Activated naive CD4-positive, alpha-beta T cell (primary cell): Measurements from ENCODE around the gene JAZF1.
A peak's percentile ranks its signal among the peaks of the same experiment; 100 is the strongest.

ENCODE experiments used
- DNase-seq, 4 experiments: peaks; one replicate each; lab custom pipeline; 2025; lab: John Stamatoyannopoulos, UW

The JAZF1 gene

GRCh38 chr7:28191751-28192150 lies 11.2 kb upstream of the JAZF1 start:
- no peak for DNase-seq

GRCh38 chr7:28191184-28191583 lies 10.6 kb upstream of the JAZF1 start:
- no peak for DNase-seq

GRCh38 chr7:28190077-28190710 lies 9.6 kb upstream of the JAZF1 start:
- DNase-seq: no peak

GRCh38 chr7:28187012-28187411 lies 6.4 kb upstream of the JAZF1 start:
- DNase-seq: no peak

GRCh38 chr7:28183627-28184026 lies 3.0 kb upstream of the JAZF1 start:
- no peak for DNase-seq

GRCh38 chr7:28182071-28182471 lies 1.5 kb upstream of the JAZF1 start:
- DNase-seq: no peak

- no peak for DNase-seq
Observed at GRCh38 chr7:28181416-28181815, 821 bp upstream of the JAZF1 start.

- DNase-seq: no peak
Observed at GRCh38 chr7:28180031-28180363, 598 bp downstream of the JAZF1 start.

- DNase-seq: peak; percentile 29 to 64 (median 38)
Observed at GRCh38 chr7:28179120-28180030, 1.2 kb downstream of the JAZF1 start.

GRCh38 chr7:28178599-28178998 lies 2.0 kb downstream of the JAZF1 start:
- no peak for DNase-seq

- no peak for DNase-seq
Observed at GRCh38 chr7:28177836-28178235, 2.8 kb downstream of the JAZF1 start.

GRCh38 chr7:28176645-28177044 lies 4.0 kb downstream of the JAZF1 start:
- DNase-seq: no peak

- no peak for DNase-seq
Observed at GRCh38 chr7:28176174-28176573, 4.4 kb downstream of the JAZF1 start.

- DNase-seq: no peak
Observed at GRCh38 chr7:28174901-28175661, 5.5 kb downstream of the JAZF1 start.

- no peak for DNase-seq
Observed at GRCh38 chr7:28174442-28174841, 6.2 kb downstream of the JAZF1 start.

- no peak for DNase-seq
Observed at GRCh38 chr7:28173531-28173930, 7.1 kb downstream of the JAZF1 start.

- DNase-seq: no peak
Observed at GRCh38 chr7:28172958-28173357, 7.6 kb downstream of the JAZF1 start.

- DNase-seq: no peak
Observed at GRCh38 chr7:28170701-28171100, 9.9 kb downstream of the JAZF1 start.

- no peak for DNase-seq
Observed at GRCh38 chr7:28169230-28169629, 11.4 kb downstream of the JAZF1 start.

- no peak for DNase-seq
Observed at GRCh38 chr7:28168393-28169158, 12.0 kb downstream of the JAZF1 start.

- no peak for DNase-seq
Observed at GRCh38 chr7:28166982-28167715, 13.4 kb downstream of the JAZF1 start.
